Gastroesophageal sphincter (tissue), 4 donors: Measurements from ENCODE around the gene SETDB1. TPM values are rescaled to one million over a fixed set of nuclear protein-coding genes. Genes with fewer than 3 reads are reported as not detected.

Experiments
- ATAC-seq: fragments of 150-250 bp; one replicate; pipeline ENCODE4 v1.9.1; 2016; ENCODE audit warnings: mild to moderate bottlenecking, moderate library complexity
- H3K27ac ChIP-seq, 4 donors: fragments of 200-600 bp; sonication (generic) in 3 of 4; 1 replicate in 3 of 4; 2 replicates in 1 of 4; pipeline ENCODE4 v1.5.1; 2016 to 2019
- H3K27me3 ChIP-seq: fragments of 200-600 bp; sonication (generic); one replicate; pipeline ENCODE4 v1.5.1; 2019
- H3K36me3 ChIP-seq, 2 donors: fragments of 200-600 bp; sonication (generic); one replicate each; pipeline ENCODE4 v1.5.1; 2019; ENCODE audit warnings: control low read depth in 1 of 2
- H3K4me1 ChIP-seq, 3 donors: fragments of 200-600 bp; sonication (generic); 1 replicate in 2 of 3; 2 replicates in 1 of 3; pipeline ENCODE4 v1.5.1; 2016 to 2019; ENCODE audit warnings: control low read depth in 2 of 3
- H3K4me3 ChIP-seq, 2 donors: fragments of 200-600 bp; sonication (generic); one replicate each; pipeline ENCODE4 v1.5.1; 2019; ENCODE audit warnings: mild to moderate bottlenecking in 1 of 2, moderate library complexity in 1 of 2
- H3K9me3 ChIP-seq, 3 donors: fragments of 200-600 bp; sonication (generic); one replicate each; pipeline ENCODE4 v1.5.1; 2017 to 2019; ENCODE audit warnings: control low read depth in 2 of 3
- EP300 ChIP-seq: sonication (generic); formaldehyde crosslinking; IDR thresholded peaks from one replicate; pipeline ENCODE4 v1.6.1; 2017; ENCODE audit warnings: antibody characterized with exemption, mild to moderate bottlenecking
- POLR2A ChIP-seq, 2 donors: fragments of 450-650 bp; IDR thresholded peaks; one replicate each; pipeline ENCODE4 v1.6.1; 2017; ENCODE audit warnings: antibody characterized with exemption in 2 of 2, mild to moderate bottlenecking in 2 of 2, moderate library complexity in 1 of 2
- POLR2AphosphoS5 ChIP-seq: sonication (generic); formaldehyde crosslinking; IDR thresholded peaks from one replicate; pipeline ENCODE4 v1.6.1; 2017; ENCODE audit warnings: antibody characterized with exemption
- WGBS, 2 donors: methylation state at CpG; one replicate each; pipeline ENCODE4 v1.1.5; 2018; ENCODE audit warnings: low coverage in 1 of 2; 5-methylcytosine and 5-hydroxymethylcytosine counted together
- total RNA-seq, 4 donors: library from RNA; depleted of rRNA; stranded (reverse); fragments of >200 nt; gene quantifications; one replicate each; pipeline ENCODE4 v1.1.0, GENCODE V29; 2016
- TF ChIP-seq, protein P1 (sequence below), 4 experiments: fragments of 200-600 bp in 2 of 4; fragments of 450-650 bp in 2 of 4; sonication (generic) in 1 of 4; IDR thresholded peaks; one replicate each; pipeline ENCODE4 v1.5.1; 2017 to 2019; ENCODE audit warnings: antibody characterized with exemption in 4 of 4, mild to moderate bottlenecking in 2 of 4, moderate library complexity in 2 of 4

SETDB1 gene
- total RNA-seq, 4 donors from 2014 or later, result 21.9 to 32.2 (median 28.7) TPM

DNA sequence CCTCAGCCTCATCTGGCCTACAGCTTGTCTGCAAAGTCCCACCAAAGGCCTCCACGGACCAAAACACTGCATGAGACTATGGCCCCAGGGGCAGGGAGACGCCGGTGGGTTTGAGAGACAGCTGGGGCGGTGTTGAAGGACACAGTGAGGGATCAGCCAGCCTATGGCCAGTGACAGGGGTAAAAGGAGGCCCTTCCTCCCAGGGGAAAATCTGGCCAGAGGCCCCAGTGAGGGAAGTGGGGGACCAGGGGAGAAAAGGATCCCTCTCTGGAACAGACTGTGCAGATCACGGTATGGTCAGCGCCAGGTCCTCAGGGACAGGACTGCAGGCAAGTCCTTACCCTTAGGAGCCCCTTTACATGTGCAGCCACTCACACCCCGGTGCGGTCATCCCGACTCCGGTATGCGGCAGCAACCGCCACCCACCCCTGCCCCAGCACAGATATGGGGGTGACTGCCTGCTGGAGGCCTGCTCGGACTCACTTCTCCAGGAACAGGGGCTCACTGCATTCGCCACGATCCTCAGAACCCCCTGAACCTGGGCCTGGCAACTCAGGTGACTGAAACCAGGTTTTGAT lies 47.2 kb downstream of the SETDB1 start:
- H3K27ac ChIP-seq, result peak overlapping the region; percentile 77 to 98 (median 96)
- H3K9me3 ChIP-seq, result no peaks in the 10 kb centered on the region
- peak overlapping the region; percentile 78 to 93 for H3K4me3 ChIP-seq
- peaks cover 10 to 84% (median 32%) of the 10 kb centered on the region in 3 donors for H3K4me1 ChIP-seq
- H3K27me3 ChIP-seq, result no peaks in the 10 kb centered on the region
- no peak for TF ChIP-seq POLR2AphosphoS5
- TF ChIP-seq, protein P1, sequence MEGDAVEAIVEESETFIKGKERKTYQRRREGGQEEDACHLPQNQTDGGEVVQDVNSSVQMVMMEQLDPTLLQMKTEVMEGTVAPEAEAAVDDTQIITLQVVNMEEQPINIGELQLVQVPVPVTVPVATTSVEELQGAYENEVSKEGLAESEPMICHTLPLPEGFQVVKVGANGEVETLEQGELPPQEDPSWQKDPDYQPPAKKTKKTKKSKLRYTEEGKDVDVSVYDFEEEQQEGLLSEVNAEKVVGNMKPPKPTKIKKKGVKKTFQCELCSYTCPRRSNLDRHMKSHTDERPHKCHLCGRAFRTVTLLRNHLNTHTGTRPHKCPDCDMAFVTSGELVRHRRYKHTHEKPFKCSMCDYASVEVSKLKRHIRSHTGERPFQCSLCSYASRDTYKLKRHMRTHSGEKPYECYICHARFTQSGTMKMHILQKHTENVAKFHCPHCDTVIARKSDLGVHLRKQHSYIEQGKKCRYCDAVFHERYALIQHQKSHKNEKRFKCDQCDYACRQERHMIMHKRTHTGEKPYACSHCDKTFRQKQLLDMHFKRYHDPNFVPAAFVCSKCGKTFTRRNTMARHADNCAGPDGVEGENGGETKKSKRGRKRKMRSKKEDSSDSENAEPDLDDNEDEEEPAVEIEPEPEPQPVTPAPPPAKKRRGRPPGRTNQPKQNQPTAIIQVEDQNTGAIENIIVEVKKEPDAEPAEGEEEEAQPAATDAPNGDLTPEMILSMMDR (IDR thresholded peaks at IDR 0.05), result no peak
- no peak for TF ChIP-seq POLR2A (IDR thresholded peaks at IDR 0.05)
- TF ChIP-seq EP300, result no peak
- 7 to 9% methylated on average over 4 to 5 of the region's 15 CpGs for WGBS, 2 donors
- ATAC-seq, result no peak
- H3K36me3 ChIP-seq, result peaks cover 0 to 9% of the 10 kb centered on the region in 2 donors

- peaks cover 0 to 2% of the 10 kb centered on the region in 2 donors for H3K36me3 ChIP-seq
- no peaks in the 10 kb centered on the region for H3K27me3 ChIP-seq
- H3K4me3 ChIP-seq, result peak overlapping the region; percentile 78 to 93
- H3K27ac ChIP-seq, result peak overlapping the region; percentile 77 to 98 (median 96)
- peaks cover 10 to 84% (median 33%) of the 10 kb centered on the region in 3 donors for H3K4me1 ChIP-seq
- ATAC-seq, result peak; percentile 34
- no peaks in the 10 kb centered on the region for H3K9me3 ChIP-seq
- TF ChIP-seq, protein P1 (IDR thresholded peaks at IDR 0.05), result peak in 1 of 4 experiments; percentile 1
- no peak for TF ChIP-seq POLR2AphosphoS5
- no CpG with 5 or more reads among the region's 67 CpGs for WGBS, 2 donors
Observed at GRCh38 chr1:150973836-150974579, 47.8 kb downstream of the SETDB1 start.

DNA sequence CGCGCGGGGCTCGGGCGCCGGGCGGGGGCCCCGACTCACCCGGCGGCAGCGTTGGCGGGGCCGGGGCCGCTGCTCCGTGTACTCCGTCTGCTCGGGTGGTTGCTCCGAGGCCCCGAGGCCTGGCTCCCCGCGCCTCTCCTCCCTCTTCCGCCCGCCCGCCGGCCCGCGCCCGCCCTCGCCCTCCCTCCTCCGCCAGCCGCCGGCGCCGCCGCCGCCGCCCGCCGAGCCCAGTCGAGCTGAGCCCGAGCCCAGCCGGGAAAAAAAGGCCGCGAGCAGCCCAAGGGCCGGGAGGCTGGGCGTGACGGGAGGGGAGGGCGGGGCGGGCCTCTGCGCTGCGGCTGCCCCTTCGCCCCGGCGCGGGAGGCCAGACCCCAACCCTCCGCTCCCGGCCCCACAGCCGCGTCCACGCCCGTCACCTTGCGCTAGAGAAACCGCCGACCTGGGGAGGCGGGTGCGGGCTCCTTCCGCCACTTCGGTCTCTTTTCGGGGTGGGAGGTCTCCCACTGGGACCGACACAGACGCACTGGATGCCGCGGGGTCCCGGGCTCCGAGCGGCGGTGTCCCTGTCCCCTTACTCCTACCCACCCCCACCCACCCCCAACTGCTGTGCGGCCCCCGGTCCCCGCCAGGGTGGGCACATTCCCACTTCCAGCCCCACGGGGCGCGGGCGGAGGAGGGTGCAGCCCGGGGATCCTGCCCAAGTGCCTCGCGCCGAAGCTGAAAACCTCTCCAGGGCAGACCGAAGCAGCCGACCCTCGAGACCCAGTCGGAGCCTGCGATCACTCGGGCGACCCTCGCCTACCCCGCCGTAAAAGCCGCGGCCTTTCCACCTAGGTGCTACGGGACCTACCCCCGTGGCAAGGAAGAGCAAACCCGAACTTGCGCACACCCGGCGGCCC lies 48.7 kb downstream of the SETDB1 start, which contains the start of gene CERS2:
CERS2 (minus strand) TSS at position 256 of the 899 bp plus-strand sequence. CDS start 5,745 bp downstream, outside the sequence.
- peak; percentile 68 to 70 for TF ChIP-seq POLR2A (IDR thresholded peaks at IDR 0.05)
- no peak for TF ChIP-seq POLR2AphosphoS5
- peaks cover 10 to 84% (median 37%) of the 10 kb centered on the region in 3 donors for H3K4me1 ChIP-seq
- no peaks in the 10 kb centered on the region for H3K9me3 ChIP-seq
- ATAC-seq, result peak; percentile 85
- H3K27me3 ChIP-seq, result no peaks in the 10 kb centered on the region
- peak within 1 kb of the TSS; percentile 81 to 98 (median 96) for H3K27ac ChIP-seq
- peak within 1 kb of the TSS; percentile 78 to 93 for H3K4me3 ChIP-seq
- 27% methylated on average over 10 of the region's 106 CpGs; no CpG with 5 or more reads in 1 of the 2 donors for WGBS, 2 donors
- no peaks in the 10 kb centered on the region for H3K36me3 ChIP-seq

- TF ChIP-seq POLR2AphosphoS5 (no peak), EP300 (no peak), POLR2A (IDR thresholded peaks at IDR 0.05) (no peak)
- TF ChIP-seq, protein P1 (IDR thresholded peaks at IDR 0.05), result no peak
- peak overlapping the region in 2 of 4 donors; percentile 71 to 95 for H3K27ac ChIP-seq
- H3K9me3 ChIP-seq, result no peaks in the 10 kb centered on the region
- H3K4me3 ChIP-seq, result no peak overlapping the region
- ATAC-seq, result no peak
- H3K36me3 ChIP-seq, result no peaks in the 10 kb centered on the region
- WGBS, 2 donors, result 93 to 100% methylated on average over 2 to 5 of the region's 9 CpGs
- no peaks in the 10 kb centered on the region for H3K27me3 ChIP-seq
- peaks cover 10 to 76% (median 25%) of the 10 kb centered on the region in 3 donors for H3K4me1 ChIP-seq
Observed at GRCh38 chr1:150976401-150976821, 50.2 kb downstream of the SETDB1 start.
